Ishikawa (cell line): ENCODE data around the gene MCF2L2.

ENCODE experiments used
- CEBPB ChIP-seq: IDR thresholded peaks from 2 replicates; pipeline ENCODE4 v1.6.1; 2012
- CREB1 ChIP-seq: IDR thresholded peaks from 2 replicates; pipeline ENCODE4 v1.6.1; 2012; ENCODE audit warnings: low read depth
- EGR1 ChIP-seq: IDR thresholded peaks from 2 replicates; pipeline ENCODE4 v1.6.1; 2012
- EP300 ChIP-seq: IDR thresholded peaks from 2 replicates; pipeline ENCODE4 v1.6.1; 2012; ENCODE audit warnings: borderline replicate concordance
- FOXM1 ChIP-seq: IDR thresholded peaks from 2 replicates; pipeline ENCODE4 v1.6.1; 2012; ENCODE audit warnings: low read depth, borderline replicate concordance
- MAX ChIP-seq: IDR thresholded peaks from 2 replicates; pipeline ENCODE4 v1.6.1; 2012
- NFIC ChIP-seq: IDR thresholded peaks from 2 replicates; pipeline ENCODE4 v1.6.1; 2012
- RAD21 ChIP-seq: IDR thresholded peaks from 2 replicates; pipeline ENCODE4 v1.6.1; 2012; ENCODE audit warnings: low read depth
- REST ChIP-seq: IDR thresholded peaks from 2 replicates; pipeline ENCODE4 v1.6.1; 2012; ENCODE audit warnings: low read depth, mild to moderate bottlenecking
- TAF1 ChIP-seq: IDR thresholded peaks from 2 replicates; pipeline ENCODE4 v1.6.1; 2012; ENCODE audit warnings: low read depth, mild to moderate bottlenecking
- TCF12 ChIP-seq: IDR thresholded peaks from 2 replicates; pipeline ENCODE4 v1.6.1; 2012; ENCODE audit warnings: low read depth
- TEAD4 ChIP-seq: IDR thresholded peaks from 2 replicates; pipeline ENCODE4 v1.6.1; 2012
- USF1 ChIP-seq: IDR thresholded peaks from 2 replicates; pipeline ENCODE4 v1.6.1; 2012
- YY1 ChIP-seq: IDR thresholded peaks from 2 replicates; pipeline ENCODE4 v1.6.1; 2012; ENCODE audit warnings: low read depth
- ZBTB7A ChIP-seq: IDR thresholded peaks from 2 replicates; pipeline ENCODE4 v1.6.1; 2012; ENCODE audit warnings: low read depth

The MCF2L2 gene

GRCh38 chr3:183400352-183400751 lies 28.1 kb downstream of the MCF2L2 start:
- no peak for TF ChIP-seq EP300
- TF ChIP-seq ZBTB7A = no peak
- TF ChIP-seq REST = no peak
- no peak for TF ChIP-seq TCF12
- TF ChIP-seq EGR1 = no peak
- no peak for TF ChIP-seq MAX
- no peak for TF ChIP-seq CEBPB
- no peak for TF ChIP-seq CREB1
- TF ChIP-seq RAD21 = no peak

GRCh38 chr3:183396662-183397391 lies 31.6 kb downstream of the MCF2L2 start:
- no peak for TF ChIP-seq TAF1
- TF ChIP-seq RAD21 = no peak
- TF ChIP-seq ZBTB7A = no peak
- no peak for TF ChIP-seq REST
- no peak for TF ChIP-seq CEBPB
- no peak for TF ChIP-seq EP300
- TF ChIP-seq YY1 = no peak
- TF ChIP-seq FOXM1 = no peak
- TF ChIP-seq TCF12 = no peak
- no peak for TF ChIP-seq EGR1
- TF ChIP-seq TEAD4 = no peak
- TF ChIP-seq NFIC = no peak
- no peak for TF ChIP-seq CREB1
- no peak for TF ChIP-seq MAX
- TF ChIP-seq USF1 = no peak

GRCh38 chr3:183394150-183394549 lies 34.3 kb downstream of the MCF2L2 start:
- TF ChIP-seq NFIC (no peak), FOXM1 (no peak), CEBPB (peak; percentile 82)

- TF ChIP-seq CREB1 (no peak), CEBPB (no peak), RAD21 (no peak), FOXM1 (no peak), NFIC (no peak), REST (no peak), TAF1 (no peak), EGR1 (no peak), USF1 (no peak), ZBTB7A (no peak), TCF12 (no peak), YY1 (no peak), TEAD4 (no peak)
Observed at GRCh38 chr3:183393625-183394024, 34.8 kb downstream of the MCF2L2 start.
